H9 (cell line): ENCODE measurements around the gene PDE4B. TPM values are rescaled to one million over a fixed set of nuclear protein-coding genes. Genes with fewer than 3 reads are reported as not detected.

ENCODE experiments used
- DNase-seq: peaks from one replicate; pipeline ENCODE4 v3.0.0-alpha.2; 2017
- H2AFZ ChIP-seq: one replicate; pipeline ENCODE4 v1.6.1; 2013; ENCODE audit warnings: mild to moderate bottlenecking, low read length, control low read depth, moderate library complexity
- H2AK5ac ChIP-seq: 2 replicates; pipeline ENCODE4 v1.6.1; 2013; ENCODE audit warnings: low read length, control low read depth, mixed read lengths; ENCODE audit not compliant: insufficient read length
- H2BK120ac ChIP-seq: one replicate; pipeline ENCODE4 v1.6.1; 2013; ENCODE audit warnings: low read depth, mild to moderate bottlenecking, low read length, control low read depth, inconsistent platforms; ENCODE audit not compliant: poor library complexity, severe bottlenecking
- H2BK12ac ChIP-seq: 2 replicates; pipeline ENCODE4 v1.6.1; 2013; ENCODE audit warnings: low read length, control low read depth, mixed read lengths, low read depth; ENCODE audit not compliant: insufficient read length
- H2BK15ac ChIP-seq: 2 replicates; pipeline ENCODE4 v1.6.1; 2013; ENCODE audit warnings: low read depth, low read length, control low read depth
- H2BK20ac ChIP-seq: one replicate; pipeline ENCODE4 v1.6.1; 2013; ENCODE audit warnings: low read depth, mild to moderate bottlenecking, low read length, control low read depth, inconsistent platforms; ENCODE audit not compliant: poor library complexity, severe bottlenecking
- H2BK5ac ChIP-seq: 2 replicates; pipeline ENCODE4 v1.6.1; 2013; ENCODE audit warnings: low read length, control low read depth, mixed read lengths; ENCODE audit not compliant: insufficient read length
- H3K14ac ChIP-seq: 2 replicates; pipeline ENCODE4 v1.6.1; 2013; ENCODE audit warnings: low read length, control low read depth; ENCODE audit not compliant: insufficient read depth
- H3K18ac ChIP-seq: 2 replicates; pipeline ENCODE4 v1.6.1; 2013; ENCODE audit warnings: low read depth, mild to moderate bottlenecking, mixed read lengths, low read length, control low read depth; ENCODE audit not compliant: insufficient read length
- H3K23ac ChIP-seq: 2 replicates; pipeline ENCODE4 v1.6.1; 2013; ENCODE audit warnings: low read length, control low read depth, mixed read lengths, low read depth; ENCODE audit not compliant: insufficient read length
- H3K23me2 ChIP-seq: 2 replicates; pipeline ENCODE4 v1.6.1; 2013; ENCODE audit warnings: low read depth, mild to moderate bottlenecking, mixed read lengths, low read length, control low read depth; ENCODE audit not compliant: insufficient read length, poor library complexity, severe bottlenecking
- H3K27ac ChIP-seq: 2 replicates; pipeline ENCODE4 v1.5.1; 2013; ENCODE audit warnings: low read length, control low read depth, mixed read lengths, low read depth; ENCODE audit not compliant: insufficient read length
- H3K27me3 ChIP-seq: 2 replicates; pipeline ENCODE4 v1.6.1; 2013; ENCODE audit warnings: low read length, control low read depth, inconsistent platforms; ENCODE audit not compliant: insufficient read depth
- H3K4ac ChIP-seq: 2 replicates; pipeline ENCODE4 v1.6.1; 2013; ENCODE audit warnings: low read depth, mild to moderate bottlenecking, control low read depth, inconsistent platforms, low read length, moderate library complexity
- H3K4me1 ChIP-seq: 2 replicates; pipeline ENCODE4 v1.6.1; 2013; ENCODE audit warnings: low read length, control low read depth, inconsistent platforms; ENCODE audit not compliant: insufficient read depth
- H3K4me2 ChIP-seq: 2 replicates; pipeline ENCODE4 v1.6.1; 2013; ENCODE audit warnings: low read length, control low read depth, mixed read lengths; ENCODE audit not compliant: insufficient read length, insufficient read depth
- H3K56ac ChIP-seq: 2 replicates; pipeline ENCODE4 v1.6.1; 2013; ENCODE audit warnings: low read depth, mild to moderate bottlenecking, mixed read lengths, low read length, control low read depth; ENCODE audit not compliant: insufficient read length
- H3K79me1 ChIP-seq: 2 replicates; pipeline ENCODE4 v1.6.1; 2013; ENCODE audit warnings: low read depth, mild to moderate bottlenecking, moderate library complexity, low read length, control low read depth, inconsistent platforms; ENCODE audit not compliant: insufficient read depth, poor library complexity, severe bottlenecking
- H3K79me2 ChIP-seq: 2 replicates; pipeline ENCODE4 v1.6.1; 2013; ENCODE audit warnings: low read length, control low read depth, inconsistent platforms; ENCODE audit not compliant: insufficient read depth
- H3K9ac ChIP-seq: 2 replicates; pipeline ENCODE4 v1.6.1; 2013; ENCODE audit warnings: low read length, control low read depth, mixed read lengths; ENCODE audit not compliant: insufficient read length; ENCODE audit errors: extremely low read depth
- H3K9me3 ChIP-seq: one replicate; pipeline ENCODE4 v1.6.1; 2013; ENCODE audit warnings: low read depth, low read length, inconsistent platforms; ENCODE audit not compliant: control insufficient read depth
- H3T11ph ChIP-seq: one replicate; pipeline ENCODE4 v1.6.1; 2013; ENCODE audit warnings: mild to moderate bottlenecking, low read length, control low read depth, inconsistent platforms
- H4K20me1 ChIP-seq: one replicate; pipeline ENCODE4 v1.6.1; 2013; ENCODE audit not compliant: control insufficient read depth, insufficient read length, insufficient read depth
- H4K5ac ChIP-seq: 2 replicates; pipeline ENCODE4 v1.6.1; 2013; ENCODE audit warnings: low read depth, mild to moderate bottlenecking, mixed read lengths, low read length, control low read depth; ENCODE audit not compliant: insufficient read length
- H4K8ac ChIP-seq: replicated peaks from 2 replicates; pipeline ENCODE4 v1.6.1; 2013; ENCODE audit warnings: low read length, control low read depth, mixed read lengths, low read depth; ENCODE audit not compliant: insufficient read length
- H4K91ac ChIP-seq: 2 replicates; pipeline ENCODE4 v1.6.1; 2013; ENCODE audit warnings: low read depth, mild to moderate bottlenecking, moderate library complexity, mixed read lengths, low read length, control low read depth; ENCODE audit not compliant: insufficient read length
- H3K27ac Mint-ChIP-seq, 3 experiments: 2 replicates in 2 of 3; 3 replicates in 1 of 3; pipeline ENCODE4 v1.8.0; 2020 to 2021; ENCODE audit warnings: mixed read lengths in 3 of 3, mild to moderate bottlenecking in 1 of 3, moderate library complexity in 1 of 3
- H3K27me3 Mint-ChIP-seq: 2 replicates; pipeline ENCODE4 v1.8.0; 2021; ENCODE audit warnings: low read depth, mild to moderate bottlenecking, moderate library complexity, mixed read lengths
- H3K36me3 Mint-ChIP-seq, 3 experiments: 2 replicates in 2 of 3; 3 replicates in 1 of 3; pipeline ENCODE4 v1.8.0; 2020 to 2021; ENCODE audit warnings: low read depth in 3 of 3, mixed read lengths in 3 of 3; ENCODE audit not compliant: insufficient read depth in 1 of 3
- H3K4me1 Mint-ChIP-seq, 2 experiments: 2 replicates each; pipeline ENCODE4 v1.8.0; 2020; ENCODE audit warnings: mixed read lengths in 2 of 2
- H3K4me3 Mint-ChIP-seq, 2 experiments: 2 replicates in 1 of 2; 3 replicates in 1 of 2; pipeline ENCODE4 v1.8.0; 2020 to 2021; ENCODE audit warnings: mild to moderate bottlenecking in 2 of 2, mixed read lengths in 2 of 2, moderate library complexity in 1 of 2
- H3K9me3 Mint-ChIP-seq, 2 experiments: 2 replicates in 1 of 2; 3 replicates in 1 of 2; pipeline ENCODE4 v1.8.0; 2020; ENCODE audit warnings: mild to moderate bottlenecking in 2 of 2, mixed read lengths in 2 of 2, moderate library complexity in 1 of 2
- CTCF ChIP-seq: fragments of 200-600 bp; sonication (generic); conservative IDR thresholded peaks from 3 replicates; pipeline ENCODE4 v1.8.0; 2021; ENCODE audit warnings: antibody characterized with exemption, mild to moderate bottlenecking
- WGBS: extraction: QIAGEN DNeasy Blood & Tissue Kit; methylation state at CpG from one replicate; pipeline ENCODE4 v1.1.7; 2013; ENCODE audit warnings: missing lambda C conversion rate, low lambda C conversion rate, mixed read lengths; ENCODE audit not compliant: insufficient read length; ENCODE audit errors: extremely low coverage; 5-methylcytosine and 5-hydroxymethylcytosine counted together
- total RNA-seq: library from RNA; stranded (reverse); gene quantifications from 2 replicates; pipeline ENCODE4 v1.2.1, GENCODE V29; 2021

The PDE4B gene
- total RNA-seq, 1 experiment from 2014 or later: 19.8 TPM

- no peaks in the 10 kb centered on the region for H3K79me1 ChIP-seq
- no peak for TF ChIP-seq CTCF
- no peak overlapping the region for H3K9ac ChIP-seq
- peaks cover 14% of the 10 kb centered on the region; the same call in 1 of the 2 replicates for H3K4me1 ChIP-seq
- H3K27me3 Mint-ChIP-seq: no peaks in the 10 kb centered on the region
- H3K79me2 ChIP-seq: peaks cover 2% of the 10 kb centered on the region; the same call in 1 of the 2 replicates
- H3K27me3 ChIP-seq: no peaks in the 10 kb centered on the region
- no peak overlapping the region for H2BK20ac ChIP-seq
- no peak overlapping the region for H3K4me2 ChIP-seq
- no peak overlapping the region for H3T11ph ChIP-seq
- no peaks in the 10 kb centered on the region for H3K9me3 ChIP-seq
- no CpG with 5 or more reads among the region's 1 CpG for WGBS
- H2BK120ac ChIP-seq: no peak overlapping the region
- no peak overlapping the region for H4K8ac ChIP-seq
- H3K4me3 Mint-ChIP-seq: no peak overlapping the region
- no peak overlapping the region for H3K4ac ChIP-seq
- H4K5ac ChIP-seq: no peak overlapping the region
- no peak overlapping the region for H2BK15ac ChIP-seq
- H3K23me2 ChIP-seq: no peaks in the 10 kb centered on the region
- DNase-seq: no peak
- H3K14ac ChIP-seq: no peak overlapping the region
- no peaks in the 10 kb centered on the region for H3K36me3 Mint-ChIP-seq
- H2BK12ac ChIP-seq: no peak overlapping the region
- no peak overlapping the region for H3K56ac ChIP-seq
- H2AFZ ChIP-seq: no peak overlapping the region
- H2BK5ac ChIP-seq: no peak overlapping the region
- no peak overlapping the region for H3K18ac ChIP-seq
- no peak overlapping the region for H4K91ac ChIP-seq
- H4K20me1 ChIP-seq: no peaks in the 10 kb centered on the region
- no peak overlapping the region for H3K27ac Mint-ChIP-seq
- no peak overlapping the region for H3K23ac ChIP-seq
- H3K9me3 Mint-ChIP-seq: no peaks in the 10 kb centered on the region
- H2AK5ac ChIP-seq: no peak overlapping the region
- H3K4me1 Mint-ChIP-seq: peaks cover 46 to 90% of the 10 kb centered on the region in 2 experiments
- H3K27ac ChIP-seq: no peak overlapping the region
Observed at GRCh38 chr1:66348776-66349175, 556.1 kb downstream of the PDE4B start.
